GM21367 (cell line): ENCODE results near the gene RGS21.
A peak's percentile ranks its signal among the peaks of the same experiment; 100 is the strongest.
"Not testable (repeated sequence)": the region's sequence is repeated elsewhere in the genome, so short reads cannot be mapped to it uniquely, and the experiment has no call there.

Experiments
- ATAC-seq: cut with Tn5 transposase; IDR thresholded peaks from one replicate; pipeline ENCODE4 v1.9.1; 2021; ENCODE audit not compliant: unreplicated experiment

RGS21 gene

GRCh38 chr1:192316942-192317450, at the start of gene RGS21:
TSS of gene RGS21 (plus strand) at chr1:192316992. CDS start at chr1:192343037, 26,045 bp downstream.
- no peak for ATAC-seq

GRCh38 chr1:192268468-192269052, 48.2 kb upstream of the RGS21 start:
- ATAC-seq, result no peak

- no peak for ATAC-seq
Measured at GRCh38 chr1:192270398-192270797, 46.4 kb upstream of the RGS21 start.

- ATAC-seq, result no peak
Measured at GRCh38 chr1:192272732-192273131, 44.1 kb upstream of the RGS21 start.

GRCh38 chr1:192274588-192274987, 42.2 kb upstream of the RGS21 start:
- ATAC-seq, result no peak

GRCh38 chr1:192277635-192278034, 39.2 kb upstream of the RGS21 start:
- ATAC-seq, result no peak

GRCh38 chr1:192284927-192285326, 31.9 kb upstream of the RGS21 start:
- peak; percentile 51 for ATAC-seq

- no peak for ATAC-seq
Measured at GRCh38 chr1:192303029-192303428, 13.8 kb upstream of the RGS21 start.

GRCh38 chr1:192308314-192308713, 8.5 kb upstream of the RGS21 start:
- not testable (repeated sequence) for ATAC-seq

GRCh38 chr1:192311281-192311680, 5.5 kb upstream of the RGS21 start:
- ATAC-seq, result no peak

GRCh38 chr1:192327997-192328396, 11.2 kb downstream of the RGS21 start:
- no peak for ATAC-seq

- no peak for ATAC-seq
Measured at GRCh38 chr1:192342842-192343241, 26.1 kb downstream of the RGS21 start.

- no peak for ATAC-seq
Measured at GRCh38 chr1:192343344-192343743, 26.6 kb downstream of the RGS21 start.

- ATAC-seq, result no peak
Measured at GRCh38 chr1:192349314-192349713, 32.5 kb downstream of the RGS21 start.

- no peak for ATAC-seq
Measured at GRCh38 chr1:192350356-192350755, 33.6 kb downstream of the RGS21 start.

- ATAC-seq, result no peak
Measured at GRCh38 chr1:192351550-192351949, 34.8 kb downstream of the RGS21 start.

GRCh38 chr1:192357924-192358323, 41.1 kb downstream of the RGS21 start:
- ATAC-seq, result no peak

- ATAC-seq, result no peak
Measured at GRCh38 chr1:192358402-192358801, 41.6 kb downstream of the RGS21 start.

GRCh38 chr1:192358822-192359221, 42.0 kb downstream of the RGS21 start:
- ATAC-seq, result no peak

GRCh38 chr1:192363177-192363576, 46.4 kb downstream of the RGS21 start:
- ATAC-seq, result no peak

- no peak for ATAC-seq
Measured at GRCh38 chr1:192367436-192367835, 50.6 kb downstream of the RGS21 start.

- no peak for ATAC-seq
Measured at GRCh38 chr1:192375306-192375705, 58.5 kb downstream of the RGS21 start.

- no peak for ATAC-seq
Measured at GRCh38 chr1:192376374-192376773, 59.6 kb downstream of the RGS21 start.
